ENCODE data around the gene MIS18BP1. TPM values are rescaled to one million over a fixed set of nuclear protein-coding genes. Genes with fewer than 3 reads are reported as not detected.

MIS18BP1 gene
- total and polyA plus RNA-seq, 9 of the 15 experiments (the other 6 are each of a cell fraction or from before 2014, with no cell fraction given) = 5.0 to 29.1 (median 19.1) TPM

- TF ChIP-seq BCLAF1 (IDR thresholded peaks at IDR 0.05; ENCODE audit: borderline replicate concordance in 1 of 2, control insufficient read depth in 1 of 2, low read depth in 2 of 2, low read length in 1 of 2) = no peak
- no peak for TF ChIP-seq PURB (CRISPR knock-in tag; IDR thresholded peaks at IDR 0.05; ENCODE audit: low read depth)
- no peak for TF ChIP-seq EZH2 (IDR thresholded peaks at IDR 0.05; ENCODE audit: borderline replicate concordance, low read depth, low read length)
- peak; percentile 63 for TF ChIP-seq HNRNPLL (IDR thresholded peaks at IDR 0.05; ENCODE audit: low read depth, low read length, poor library complexity, severe bottlenecking)
- TF ChIP-seq, protein P1, sequence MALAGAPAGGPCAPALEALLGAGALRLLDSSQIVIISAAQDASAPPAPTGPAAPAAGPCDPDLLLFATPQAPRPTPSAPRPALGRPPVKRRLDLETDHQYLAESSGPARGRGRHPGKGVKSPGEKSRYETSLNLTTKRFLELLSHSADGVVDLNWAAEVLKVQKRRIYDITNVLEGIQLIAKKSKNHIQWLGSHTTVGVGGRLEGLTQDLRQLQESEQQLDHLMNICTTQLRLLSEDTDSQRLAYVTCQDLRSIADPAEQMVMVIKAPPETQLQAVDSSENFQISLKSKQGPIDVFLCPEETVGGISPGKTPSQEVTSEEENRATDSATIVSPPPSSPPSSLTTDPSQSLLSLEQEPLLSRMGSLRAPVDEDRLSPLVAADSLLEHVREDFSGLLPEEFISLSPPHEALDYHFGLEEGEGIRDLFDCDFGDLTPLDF (CRISPR knock-in tag; IDR thresholded peaks at IDR 0.05) = no peak
- no peak for TF ChIP-seq ZNF24 (IDR thresholded peaks at IDR 0.05)
- peak; percentile 72 for TF ChIP-seq ARID1B (IDR thresholded peaks at IDR 0.05)
- TF ChIP-seq ZNF274 (IDR thresholded peaks at IDR 0.05; ENCODE audit: borderline replicate concordance, low read depth, low read length) = no peak
- no peak for TF ChIP-seq HDAC2 (IDR thresholded peaks at IDR 0.05)
- TF ChIP-seq, protein P2, sequence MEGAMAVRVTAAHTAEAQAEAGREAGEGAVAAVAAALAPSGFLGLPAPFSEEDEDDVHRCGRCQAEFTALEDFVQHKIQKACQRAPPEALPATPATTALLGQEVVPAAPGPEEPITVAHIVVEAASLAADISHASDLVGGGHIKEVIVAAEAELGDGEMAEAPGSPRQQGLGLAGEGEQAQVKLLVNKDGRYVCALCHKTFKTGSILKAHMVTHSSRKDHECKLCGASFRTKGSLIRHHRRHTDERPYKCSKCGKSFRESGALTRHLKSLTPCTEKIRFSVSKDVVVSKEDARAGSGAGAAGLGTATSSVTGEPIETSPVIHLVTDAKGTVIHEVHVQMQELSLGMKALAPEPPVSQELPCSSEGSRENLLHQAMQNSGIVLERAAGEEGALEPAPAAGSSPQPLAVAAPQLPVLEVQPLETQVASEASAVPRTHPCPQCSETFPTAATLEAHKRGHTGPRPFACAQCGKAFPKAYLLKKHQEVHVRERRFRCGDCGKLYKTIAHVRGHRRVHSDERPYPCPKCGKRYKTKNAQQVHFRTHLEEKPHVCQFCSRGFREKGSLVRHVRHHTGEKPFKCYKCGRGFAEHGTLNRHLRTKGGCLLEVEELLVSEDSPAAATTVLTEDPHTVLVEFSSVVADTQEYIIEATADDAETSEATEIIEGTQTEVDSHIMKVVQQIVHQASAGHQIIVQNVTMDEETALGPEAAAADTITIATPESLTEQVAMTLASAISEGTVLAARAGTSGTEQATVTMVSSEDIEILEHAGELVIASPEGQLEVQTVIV (CRISPR knock-in tag; IDR thresholded peaks at IDR 0.05; ENCODE audit: borderline replicate concordance) = no peak
- TF ChIP-seq FOXJ2 (tag; IDR thresholded peaks at IDR 0.05) = no peak
- peak; percentile 56 for TF ChIP-seq TAL1 (IDR thresholded peaks at IDR 0.05)
- peak; percentile 38 for TF ChIP-seq HDAC3 (IDR thresholded peaks at IDR 0.05; ENCODE audit: borderline replicate concordance, partially characterized antibody)
- no peak for TF ChIP-seq ZBTB26 (CRISPR knock-in tag; IDR thresholded peaks at IDR 0.05)
- no peak for TF ChIP-seq GTF2A2 (tag; IDR thresholded peaks at IDR 0.05)
- no peak for TF ChIP-seq BMI1 (IDR thresholded peaks at IDR 0.05; ENCODE audit: low read length)
- no peak for TF ChIP-seq ELK3 (CRISPR knock-in tag; IDR thresholded peaks at IDR 0.05)
- TF ChIP-seq ZBTB7A (IDR thresholded peaks at IDR 0.05; ENCODE audit: borderline replicate concordance, control insufficient read depth, low read depth, low read length) = no peak
Observed at GRCh38 chr14:45249856-45250575, 3.0 kb downstream of the MIS18BP1 start (continued).

All from K562 (cell line).